GM10847 (cell line): ENCODE measurements around the gene FNDC3B.

ENCODE experiments used
- POLR2A ChIP-seq: IDR thresholded peaks from 2 replicates; pipeline ENCODE4 v1.6.1; 2011; ENCODE audit not compliant: insufficient read length; ENCODE audit errors: extremely low read depth

FNDC3B gene

DNA sequence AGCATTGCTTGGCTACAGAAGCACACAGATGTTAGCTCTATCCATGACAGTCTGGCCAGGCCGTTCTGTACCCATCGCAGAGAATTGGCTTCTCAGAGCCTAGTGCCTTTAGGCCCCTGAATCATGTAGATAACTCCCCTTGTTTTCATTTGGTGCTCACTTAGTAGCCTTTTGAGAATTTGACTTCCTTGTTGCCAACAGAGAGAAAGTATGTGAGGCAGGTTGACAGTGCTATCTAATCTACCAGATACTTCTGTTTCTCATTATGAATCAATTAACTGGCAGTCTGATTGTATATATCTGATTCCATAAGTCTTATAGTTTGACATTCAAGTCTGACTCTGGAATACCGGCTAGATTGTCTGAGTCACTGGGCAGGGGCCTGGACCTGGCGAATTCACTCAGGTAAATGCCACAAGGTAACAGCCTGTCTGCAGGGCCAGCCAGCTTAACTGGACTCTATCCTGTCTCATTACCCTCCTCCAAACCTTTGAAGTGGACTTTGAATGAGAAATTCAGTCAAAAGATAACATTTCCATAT, 248.6 kb downstream of the FNDC3B start:
- no peak for TF ChIP-seq POLR2A

DNA sequence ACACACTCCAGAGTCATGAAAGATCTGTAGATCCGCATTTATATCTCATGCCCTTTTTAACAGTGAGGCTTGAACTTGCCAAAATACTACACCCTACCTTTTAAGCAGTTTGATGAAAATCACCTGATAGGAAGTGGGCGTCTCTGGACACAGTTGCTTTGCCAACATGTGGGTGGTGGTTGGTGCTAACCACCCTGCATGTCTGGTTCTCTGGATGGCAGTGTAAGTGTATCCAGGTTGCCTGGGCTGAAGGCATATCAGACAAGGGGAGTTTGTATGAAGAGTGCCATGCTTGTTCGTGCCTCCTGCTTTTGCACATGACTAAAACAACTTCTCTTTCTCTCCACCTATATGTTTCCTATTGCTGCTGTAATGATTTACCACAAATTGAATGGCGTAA, 249.3 kb downstream of the FNDC3B start:
- TF ChIP-seq POLR2A = no peak

DNA sequence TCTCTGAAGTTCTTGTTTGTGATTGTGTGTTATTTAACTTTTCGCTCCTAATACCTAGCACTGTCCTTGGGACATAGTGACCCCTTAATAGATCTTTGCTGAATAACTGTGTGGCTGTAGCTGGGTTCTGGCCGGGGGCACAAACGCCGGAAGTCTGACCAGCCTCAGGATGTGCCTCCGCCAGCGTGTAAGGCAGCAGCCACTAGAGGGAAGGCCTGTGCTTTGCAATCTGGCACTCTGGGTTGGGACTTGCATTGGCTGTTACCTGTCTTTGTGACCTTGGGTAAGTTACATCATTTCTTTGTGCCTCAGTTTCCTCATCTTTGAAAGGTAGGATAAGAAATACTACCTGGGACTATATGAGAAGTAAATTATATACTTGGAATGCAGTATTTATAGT, 250.2 kb downstream of the FNDC3B start:
- no peak for TF ChIP-seq POLR2A

DNA sequence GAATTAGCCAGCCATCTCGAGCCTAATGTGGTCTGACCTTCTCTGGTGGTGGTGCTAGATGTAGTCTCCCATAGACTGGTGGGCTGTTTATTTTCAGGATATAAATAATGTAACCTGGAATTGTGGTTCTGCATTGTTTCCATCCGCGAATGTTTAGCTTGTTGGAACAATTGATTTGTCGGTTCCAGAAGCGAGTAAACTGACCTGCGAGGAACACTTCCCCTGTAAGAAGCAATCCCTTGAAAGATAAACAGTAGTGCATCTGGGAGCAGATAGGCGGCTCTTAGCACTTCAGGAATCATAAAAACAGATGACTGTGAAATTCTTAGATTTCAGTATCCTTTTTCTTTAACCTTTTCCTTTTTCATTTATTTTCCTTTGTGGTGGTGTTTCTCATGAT, 251.1 kb downstream of the FNDC3B start:
- TF ChIP-seq POLR2A = no peak

DNA sequence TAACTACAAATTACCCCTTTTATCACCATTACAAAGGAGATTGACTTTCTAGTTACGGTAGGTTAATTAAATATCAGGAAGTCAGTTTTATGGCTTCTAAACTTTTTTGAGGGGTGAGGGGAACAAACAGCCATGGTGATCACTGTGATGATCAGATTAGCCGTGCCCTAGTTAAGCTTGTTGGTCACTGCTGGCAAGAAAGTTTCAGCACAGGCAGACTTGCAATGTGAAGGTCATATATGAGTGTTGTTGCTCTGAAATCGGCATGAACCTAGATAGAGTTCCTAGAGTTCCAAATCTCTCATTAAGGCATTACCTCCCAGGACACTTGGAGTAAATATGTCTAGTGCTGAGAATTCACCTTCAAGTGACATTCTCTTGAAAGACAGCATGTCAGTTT, 252.3 kb downstream of the FNDC3B start:
- no peak for TF ChIP-seq POLR2A

DNA sequence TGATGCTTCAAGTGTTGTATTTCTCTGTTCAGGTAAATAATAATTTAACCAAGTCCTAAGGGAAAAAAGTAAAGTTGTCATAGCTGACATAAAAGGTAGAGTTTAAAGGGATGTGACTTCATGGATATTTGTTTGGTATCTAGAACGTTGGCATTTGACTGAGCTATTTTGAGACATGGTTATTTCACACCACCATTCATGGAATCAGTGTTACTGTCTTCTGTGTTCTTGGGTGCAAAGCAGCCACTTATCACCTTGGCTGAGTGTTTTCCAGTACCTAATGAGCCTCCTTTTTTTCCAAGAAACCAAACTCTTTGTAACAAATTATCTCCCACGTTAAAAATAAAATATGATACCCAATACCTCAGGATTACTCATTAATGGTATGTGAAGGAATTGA, 253.0 kb downstream of the FNDC3B start:
- no peak for TF ChIP-seq POLR2A

DNA sequence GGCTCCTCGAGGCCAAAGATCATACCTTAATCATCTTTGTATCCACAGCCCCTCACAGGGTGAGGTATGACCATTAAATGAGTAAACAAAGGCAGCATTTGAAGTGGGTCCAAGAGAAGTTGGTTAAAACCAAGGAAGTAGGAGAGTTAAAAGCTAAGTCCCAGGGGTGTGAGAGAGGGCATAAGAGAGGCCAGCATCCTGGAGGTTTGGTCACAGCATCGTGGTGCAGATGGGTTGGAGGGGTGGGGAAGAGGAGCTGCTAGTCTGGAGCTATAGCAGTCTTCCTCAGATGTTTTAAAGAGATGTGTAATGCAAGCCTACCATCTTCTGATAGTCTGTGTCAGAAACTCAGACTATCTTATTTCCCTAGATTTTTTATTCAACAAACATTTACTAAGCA, 253.7 kb downstream of the FNDC3B start:
- no peak for TF ChIP-seq POLR2A

DNA sequence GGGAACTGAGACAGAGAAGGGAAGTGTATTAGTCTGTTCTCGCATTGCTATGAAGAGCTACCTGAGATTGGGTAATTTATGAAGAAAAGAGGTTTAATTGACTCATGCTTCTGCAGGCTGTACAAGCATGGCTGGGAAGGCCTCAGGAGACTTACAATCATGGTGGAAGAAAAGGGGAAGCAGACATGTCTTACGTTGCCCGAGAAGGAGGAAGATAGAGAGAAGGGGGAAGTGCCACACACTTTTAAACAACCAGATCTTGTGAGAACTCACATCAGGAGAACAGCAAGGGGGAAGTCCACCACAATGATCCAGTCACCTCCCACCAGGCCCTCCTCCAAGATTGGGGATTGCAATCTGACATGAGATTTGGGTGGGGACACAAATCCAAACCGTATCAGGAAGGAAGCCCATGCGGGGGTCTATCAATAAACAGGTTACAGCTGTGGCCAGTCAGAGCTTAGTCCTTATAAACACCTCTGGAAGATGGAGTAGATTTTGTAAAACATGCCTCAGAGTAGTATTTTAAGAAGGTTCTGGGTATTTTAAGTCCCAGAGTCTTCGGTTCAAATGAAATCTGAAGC, 254.9 kb downstream of the FNDC3B start:
- TF ChIP-seq POLR2A = no peak

DNA sequence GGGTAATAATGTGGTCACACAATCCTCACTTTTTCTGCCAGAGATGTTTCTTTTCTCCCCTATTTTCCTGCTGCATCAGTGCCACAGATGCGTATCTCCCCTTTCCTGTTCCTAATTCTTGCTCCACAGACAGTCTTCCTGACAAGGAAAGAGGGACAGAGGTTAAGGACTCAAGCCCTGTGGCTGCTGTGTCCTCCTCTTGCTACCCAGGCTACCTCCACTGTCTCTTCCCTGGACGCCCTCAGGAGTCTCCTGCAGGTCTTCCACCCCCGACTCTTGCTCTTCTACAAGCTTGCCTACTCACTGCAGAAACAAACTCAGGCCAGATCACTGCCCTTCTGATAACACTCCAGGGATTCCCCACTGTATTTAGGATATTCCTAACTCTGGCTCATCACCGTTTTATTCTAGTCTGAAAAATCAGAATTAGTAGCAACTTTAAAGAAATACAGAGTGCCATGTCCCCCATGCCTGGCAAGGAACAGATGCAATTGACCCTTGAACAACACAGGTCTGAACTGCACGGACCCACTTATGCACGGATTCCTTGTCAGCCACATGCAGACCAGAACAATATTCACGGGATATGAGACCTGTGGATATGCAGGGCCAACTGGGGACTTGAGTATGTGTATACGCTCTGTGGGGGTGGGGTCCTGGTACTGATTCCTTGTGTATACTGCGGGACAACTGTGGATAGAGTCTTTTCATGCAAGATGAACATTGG, 257.0 kb downstream of the FNDC3B start:
- no peak for TF ChIP-seq POLR2A

DNA sequence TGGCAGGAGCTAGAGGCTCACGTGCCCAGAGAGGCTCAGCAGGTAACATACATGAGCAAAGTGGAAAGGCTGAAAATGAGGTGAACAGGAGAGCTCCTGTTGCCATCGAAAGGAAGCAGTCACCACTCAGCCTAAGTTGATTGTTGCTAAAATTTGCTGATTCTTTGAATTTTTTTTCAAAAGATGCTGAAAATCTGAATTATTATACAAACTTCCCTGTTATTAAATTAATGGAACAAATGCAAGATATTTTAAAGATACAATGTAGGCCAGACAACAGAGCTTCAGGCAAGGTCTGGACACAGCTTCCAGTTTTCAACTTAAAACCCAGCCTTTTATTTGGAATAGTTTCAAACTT, 257.6 kb downstream of the FNDC3B start:
- TF ChIP-seq POLR2A = no peak

DNA sequence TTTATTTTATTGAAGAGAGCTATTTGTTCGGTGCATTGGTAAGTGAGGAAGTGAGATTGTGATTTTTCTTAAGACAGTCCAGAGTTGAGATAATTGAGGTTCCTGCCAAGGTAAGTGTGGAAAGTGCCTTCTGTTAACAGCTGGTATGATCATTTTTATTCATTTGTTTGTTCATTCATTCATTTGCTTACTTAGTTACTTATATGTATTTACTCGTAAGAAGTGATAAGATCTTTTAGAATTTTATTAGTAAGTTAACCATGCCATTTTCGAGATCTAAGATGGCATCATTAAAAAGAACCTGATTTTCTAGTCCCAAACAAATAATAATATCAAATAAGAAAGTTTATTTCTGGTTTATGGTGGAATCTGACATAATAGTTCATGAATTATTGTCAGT, 258.9 kb downstream of the FNDC3B start:
- no peak for TF ChIP-seq POLR2A

DNA sequence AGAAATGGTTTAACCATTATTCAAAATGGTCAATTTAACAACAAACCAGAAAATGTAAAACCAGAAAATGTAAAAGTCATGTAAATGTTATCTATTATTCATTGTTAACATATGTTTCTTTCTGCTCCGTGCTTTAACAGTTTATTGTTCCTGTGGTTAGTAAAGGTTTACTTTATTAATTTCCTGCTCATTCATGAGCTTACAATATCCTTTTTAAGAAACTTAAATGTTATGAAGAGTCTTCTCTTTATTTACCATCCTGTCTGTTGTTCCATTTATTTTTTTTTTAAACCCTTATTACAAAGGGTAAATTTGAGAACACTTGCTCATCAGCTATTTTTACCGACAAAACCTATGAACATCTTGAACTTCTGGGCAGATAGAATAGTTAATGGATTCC, 260.8 kb downstream of the FNDC3B start:
- TF ChIP-seq POLR2A = no peak

DNA sequence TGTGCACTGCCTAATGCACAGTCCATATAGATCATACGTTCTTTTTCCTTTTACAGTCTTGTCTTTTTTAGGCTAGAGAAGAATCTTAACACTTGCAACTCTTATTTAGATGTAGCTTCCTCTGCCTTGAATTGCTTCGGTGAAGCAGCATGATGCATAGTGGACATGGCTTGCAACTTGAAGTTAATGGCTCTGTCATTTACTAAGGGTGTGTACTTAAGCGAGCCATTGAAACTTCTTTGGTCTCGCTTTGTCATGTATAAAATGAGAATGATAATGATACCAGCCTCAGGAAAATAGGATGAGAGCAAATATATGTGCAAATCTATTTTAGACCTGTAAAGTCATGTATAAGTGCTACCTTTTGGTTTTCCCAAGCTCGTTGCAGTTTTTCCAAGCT, 261.5 kb downstream of the FNDC3B start:
- no peak for TF ChIP-seq POLR2A

DNA sequence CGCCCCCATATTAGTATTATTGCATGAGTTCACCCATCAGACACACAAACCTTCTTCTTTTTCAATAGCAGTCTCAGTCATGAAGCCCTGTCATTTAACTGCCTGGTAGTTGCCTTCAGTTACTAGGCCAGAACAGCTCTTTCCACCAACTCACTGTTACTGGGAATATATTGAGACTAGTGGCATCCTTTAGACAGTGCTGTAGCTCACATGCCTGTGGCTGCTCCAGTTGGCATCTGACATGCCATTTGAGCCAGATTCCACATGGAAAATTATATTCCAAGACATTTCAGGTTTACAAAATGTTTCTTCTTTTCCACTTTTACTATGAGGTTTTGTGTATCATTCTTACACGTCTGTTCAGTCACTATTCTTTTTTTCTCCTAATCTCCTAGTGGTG, 262.8 kb downstream of the FNDC3B start:
- no peak for TF ChIP-seq POLR2A

DNA sequence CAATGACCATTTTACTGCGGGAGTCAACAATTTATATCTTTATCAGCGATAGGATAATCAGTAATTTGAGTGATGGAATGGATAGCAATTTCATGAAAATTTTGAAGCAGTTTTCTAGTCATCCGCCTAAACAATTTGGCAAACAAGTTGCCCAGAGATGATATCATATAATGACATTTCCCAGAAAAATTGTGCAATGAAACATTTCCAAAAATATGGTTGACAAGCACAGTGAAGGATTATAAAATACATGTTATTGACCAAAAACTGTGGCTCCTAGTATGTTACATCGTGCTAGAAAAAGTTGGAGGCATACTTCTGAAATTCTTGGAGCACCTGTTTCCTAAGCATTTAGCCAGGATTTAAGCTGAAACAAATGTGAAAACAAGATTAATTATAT, 263.8 kb downstream of the FNDC3B start:
- no peak for TF ChIP-seq POLR2A

DNA sequence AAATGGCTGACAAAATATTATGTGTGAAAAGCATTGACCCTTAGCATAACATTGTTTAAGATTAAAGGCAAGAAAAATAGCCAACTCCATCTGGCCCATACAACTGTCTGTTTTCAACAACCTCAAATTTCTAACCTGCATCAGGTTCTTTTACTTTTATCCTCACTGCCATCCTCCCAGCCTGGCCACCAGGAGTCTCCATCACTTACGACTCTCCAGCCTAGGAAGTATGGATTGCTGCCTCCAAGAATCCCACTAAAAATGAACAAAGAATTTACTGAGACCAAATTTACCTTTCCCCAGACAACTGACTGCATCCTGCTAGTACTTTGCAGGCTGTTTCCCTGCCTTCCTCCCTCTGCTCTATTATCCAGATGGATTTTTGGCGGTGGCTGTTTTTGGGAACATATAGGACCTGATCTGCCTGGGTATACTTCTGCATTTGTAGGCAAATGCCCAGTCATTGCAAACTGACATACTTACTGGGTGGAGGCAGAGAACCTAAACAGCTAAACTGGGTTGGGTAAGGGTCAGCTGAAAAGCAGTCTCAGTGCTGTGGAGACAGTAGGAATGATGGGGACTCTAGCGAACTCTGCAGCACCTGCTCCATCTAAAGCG, 264.7 kb downstream of the FNDC3B start:
- no peak for TF ChIP-seq POLR2A

DNA sequence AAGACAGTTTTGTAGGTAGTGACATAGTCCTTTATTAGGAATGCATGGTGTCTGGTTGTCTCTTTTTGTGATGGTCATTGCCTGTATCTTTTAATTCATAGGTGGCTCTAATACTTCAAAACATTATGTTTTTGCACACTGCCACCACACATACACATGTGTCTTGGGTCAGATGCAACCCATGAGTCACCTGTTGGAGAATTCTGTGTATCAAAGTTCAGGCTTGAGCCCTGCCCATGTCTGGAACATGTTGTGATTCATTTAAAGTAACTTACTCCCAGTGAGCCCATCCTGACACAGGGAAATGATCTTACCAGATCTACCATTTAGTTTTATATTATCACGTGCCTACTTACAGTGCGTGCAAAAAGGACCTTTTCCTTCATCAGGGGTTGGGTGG, 266.2 kb downstream of the FNDC3B start:
- TF ChIP-seq POLR2A = no peak

DNA sequence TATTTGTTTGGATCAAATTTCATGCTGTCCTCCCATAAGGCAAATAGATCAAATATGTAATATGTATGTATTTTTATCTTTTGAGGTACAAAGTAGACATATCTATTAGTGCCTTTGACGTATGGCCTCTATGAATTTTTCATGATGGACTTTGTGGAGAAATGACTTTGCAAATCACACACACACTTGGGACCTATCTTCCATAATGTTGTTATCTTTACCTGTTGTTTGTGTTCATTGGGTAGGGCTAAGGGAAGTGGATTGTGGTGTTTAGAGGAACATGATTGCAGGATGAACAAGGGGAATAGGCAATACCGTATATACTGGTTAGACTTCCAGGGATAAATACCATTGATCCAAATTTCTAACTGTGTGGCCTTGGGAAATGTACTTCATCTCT, 266.6 kb downstream of the FNDC3B start:
- no peak for TF ChIP-seq POLR2A
